Colonic mucosa (tissue), 4 donors: Measurements from ENCODE around the gene THADA. TPM values are rescaled to one million over a fixed set of nuclear protein-coding genes. Genes with fewer than 3 reads are reported as not detected.

Experiments
- DNase-seq: peaks from one replicate; pipeline ENCODE4 v3.0.0-alpha.2; 2020
- H3K27ac ChIP-seq: fragments of 200-600 bp; one replicate; pipeline ENCODE4 v1.8.0; 2021
- H3K27me3 ChIP-seq: fragments of 200-600 bp; one replicate; pipeline ENCODE4 v1.8.0; 2021
- H3K36me3 ChIP-seq: fragments of 200-600 bp; one replicate; pipeline ENCODE4 v1.8.0; 2021
- H3K4me1 ChIP-seq: fragments of 200-600 bp; one replicate; pipeline ENCODE4 v1.8.0; 2021; ENCODE audit warnings: mild to moderate bottlenecking
- H3K4me3 ChIP-seq: fragments of 200-600 bp; one replicate; pipeline ENCODE4 v1.8.0; 2021
- H3K9ac ChIP-seq, 2 donors: one replicate each; pipeline ENCODE4 v1.7.0; 2013; ENCODE audit warnings: control low read depth in 2 of 2, low read depth in 2 of 2, low read length in 2 of 2
- H3K9me3 ChIP-seq: fragments of 200-600 bp; one replicate; pipeline ENCODE4 v1.8.0; 2021
- intact Hi-C: fragments of 100-400 bp; cut with DNase I; formaldehyde crosslinking; loops from one replicate; pipeline ENCODE4 v1.14.1; 2022
- total RNA-seq, 2 donors: library from RNA; stranded (reverse); fragmentation: NEBNext Ultra II Directional in 1 of 2; extraction: Animal tissue kit (Norgen Biotek cat#: 25700) in 1 of 2; gene quantifications; one replicate each; pipeline ENCODE4 v1.2.1, GENCODE V29; 2021
- TF ChIP-seq, protein P1 (sequence below): fragments of 200-600 bp; IDR thresholded peaks from one replicate; pipeline ENCODE4 v1.8.0; 2022; ENCODE audit warnings: antibody characterized with exemption, mild to moderate bottlenecking
- donor health status: healthy.
- donor health status: DM: no; HTN: no; CAD: no.
- donor health status: DM: no; HTN: no; CAD: no.

THADA gene
- total RNA-seq, 2 donors from 2014 or later = 14.6 to 31.4 TPM

DNA sequence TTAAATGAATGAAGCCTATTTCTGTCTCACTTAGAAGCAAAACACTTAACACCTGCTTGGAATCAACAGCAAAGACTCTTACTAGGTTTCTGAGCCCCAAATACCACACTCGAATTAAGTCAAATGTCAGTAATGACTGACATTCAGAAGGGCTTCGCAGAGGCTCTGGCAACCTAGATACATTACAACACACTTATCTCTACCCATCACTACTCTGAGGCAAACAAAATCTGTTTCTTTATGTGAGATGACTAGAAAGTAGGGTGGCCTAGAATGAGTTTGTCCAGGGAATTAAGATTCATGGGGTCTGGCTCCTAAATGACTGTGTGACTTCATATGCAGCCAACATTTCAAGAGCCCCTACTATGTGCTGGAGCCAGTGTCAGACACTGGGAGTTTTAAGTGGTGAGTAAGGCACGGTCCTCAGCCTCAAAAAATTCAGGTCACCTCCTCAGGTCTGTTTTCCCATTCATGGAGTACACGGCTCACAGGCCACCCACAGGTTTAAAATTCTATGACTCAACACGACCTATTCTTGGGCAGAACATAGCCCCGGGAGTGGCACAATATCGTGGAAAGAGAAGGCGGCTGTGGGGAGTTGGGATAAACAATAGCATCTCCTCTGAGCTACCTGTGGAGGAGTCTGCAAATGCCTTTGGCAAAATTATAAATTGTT, 219.2 kb downstream of the THADA start:
- intact Hi-C loops = no loop called here
- Histone ChIP-seq H3K27me3 (no peaks in the 10 kb centered on the region), H3K9me3 (no peaks in the 10 kb centered on the region), H3K27ac (no peak overlapping the region), H3K4me1 (no peaks in the 10 kb centered on the region), H3K4me3 (no peak overlapping the region), H3K36me3 (no peaks in the 10 kb centered on the region), H3K9ac (no peak overlapping the region)
- TF ChIP-seq, protein P1, sequence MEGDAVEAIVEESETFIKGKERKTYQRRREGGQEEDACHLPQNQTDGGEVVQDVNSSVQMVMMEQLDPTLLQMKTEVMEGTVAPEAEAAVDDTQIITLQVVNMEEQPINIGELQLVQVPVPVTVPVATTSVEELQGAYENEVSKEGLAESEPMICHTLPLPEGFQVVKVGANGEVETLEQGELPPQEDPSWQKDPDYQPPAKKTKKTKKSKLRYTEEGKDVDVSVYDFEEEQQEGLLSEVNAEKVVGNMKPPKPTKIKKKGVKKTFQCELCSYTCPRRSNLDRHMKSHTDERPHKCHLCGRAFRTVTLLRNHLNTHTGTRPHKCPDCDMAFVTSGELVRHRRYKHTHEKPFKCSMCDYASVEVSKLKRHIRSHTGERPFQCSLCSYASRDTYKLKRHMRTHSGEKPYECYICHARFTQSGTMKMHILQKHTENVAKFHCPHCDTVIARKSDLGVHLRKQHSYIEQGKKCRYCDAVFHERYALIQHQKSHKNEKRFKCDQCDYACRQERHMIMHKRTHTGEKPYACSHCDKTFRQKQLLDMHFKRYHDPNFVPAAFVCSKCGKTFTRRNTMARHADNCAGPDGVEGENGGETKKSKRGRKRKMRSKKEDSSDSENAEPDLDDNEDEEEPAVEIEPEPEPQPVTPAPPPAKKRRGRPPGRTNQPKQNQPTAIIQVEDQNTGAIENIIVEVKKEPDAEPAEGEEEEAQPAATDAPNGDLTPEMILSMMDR = no peak
- no peak for DNase-seq

DNA sequence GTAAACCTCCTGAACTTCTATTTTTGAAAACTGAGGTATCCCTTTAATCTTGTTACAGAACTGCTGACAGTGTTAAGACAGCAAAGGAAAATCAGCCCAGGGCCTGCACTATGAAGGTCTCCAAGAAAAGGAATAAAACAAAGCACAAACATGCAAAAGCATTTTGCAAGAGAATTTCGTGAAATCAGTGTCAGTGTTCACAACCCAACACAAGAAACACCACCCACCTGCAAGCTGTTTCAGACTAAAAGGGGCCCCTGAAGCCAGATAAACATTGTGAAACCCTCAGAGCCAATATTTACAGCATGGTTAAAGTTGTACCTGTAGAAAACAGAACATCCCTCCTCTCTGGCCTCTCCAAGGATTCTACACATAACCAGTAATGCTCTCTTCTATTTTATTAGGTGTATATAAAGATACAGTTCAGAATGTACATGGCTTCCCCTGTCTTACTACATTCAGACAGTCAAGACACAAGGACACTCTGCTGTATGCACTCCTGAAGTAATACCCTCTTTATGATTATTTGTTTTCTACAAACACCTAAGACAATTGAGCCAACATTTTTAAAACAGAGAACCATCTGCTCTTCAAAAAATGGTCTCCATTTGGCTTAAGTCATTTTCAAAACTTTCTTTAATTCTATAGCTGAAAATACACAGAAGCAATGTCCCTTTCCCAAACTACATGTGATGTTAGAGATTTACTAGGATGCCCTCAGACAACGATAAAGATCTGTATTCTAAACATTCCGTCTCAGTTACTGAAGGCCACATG, 219.9 kb downstream of the THADA start:
- Histone ChIP-seq H3K27ac (no peak overlapping the region), H3K4me3 (no peak overlapping the region), H3K27me3 (no peaks in the 10 kb centered on the region), H3K36me3 (no peaks in the 10 kb centered on the region), H3K4me1 (no peaks in the 10 kb centered on the region), H3K9ac (no peak overlapping the region), H3K9me3 (no peaks in the 10 kb centered on the region)
- intact Hi-C loops = no loop called here
- TF ChIP-seq, protein P1 = no peak
- no peak for DNase-seq

DNA sequence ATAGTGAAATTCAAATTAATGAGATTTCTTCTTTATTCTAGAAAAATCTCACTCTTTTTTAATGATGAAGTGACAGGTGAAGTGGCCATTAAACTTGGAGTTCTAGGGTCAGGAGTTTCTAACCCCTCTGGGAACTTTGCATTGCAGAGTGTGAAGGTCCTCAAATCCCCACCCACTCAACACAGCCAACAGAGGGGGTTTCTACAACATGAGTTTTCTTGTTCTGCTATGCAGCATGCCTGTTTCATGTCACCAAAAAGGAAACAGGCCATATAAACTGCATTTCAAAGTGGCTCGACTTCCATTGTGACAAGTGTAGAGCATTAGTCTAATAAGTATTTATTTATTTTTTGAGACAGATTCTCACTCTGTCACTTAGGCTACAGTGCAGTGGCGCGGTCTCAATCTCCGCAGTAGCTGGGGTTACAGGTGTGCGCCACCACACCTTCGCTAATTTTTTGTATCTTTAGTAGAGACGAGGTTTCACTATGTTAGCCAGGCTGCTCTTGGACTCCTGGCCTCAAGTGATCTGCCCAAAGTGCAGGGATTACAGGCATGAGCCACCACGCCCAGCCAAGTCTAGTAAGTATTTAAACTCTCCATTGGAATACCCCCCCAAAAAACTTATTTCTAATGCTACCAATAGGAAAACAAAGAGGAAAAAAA, 223.3 kb downstream of the THADA start:
- TF ChIP-seq, protein P1 = no peak
- DNase-seq = no peak
- peaks cover 9% of the 10 kb centered on the region for H3K4me1 ChIP-seq
- H3K27ac ChIP-seq = no peak overlapping the region
- no peaks in the 10 kb centered on the region for H3K27me3 ChIP-seq
- H3K9ac ChIP-seq = no peak overlapping the region
- intact Hi-C loops = no loop called here
- no peak overlapping the region for H3K4me3 ChIP-seq
- no peaks in the 10 kb centered on the region for H3K36me3 ChIP-seq
- no peaks in the 10 kb centered on the region for H3K9me3 ChIP-seq

DNA sequence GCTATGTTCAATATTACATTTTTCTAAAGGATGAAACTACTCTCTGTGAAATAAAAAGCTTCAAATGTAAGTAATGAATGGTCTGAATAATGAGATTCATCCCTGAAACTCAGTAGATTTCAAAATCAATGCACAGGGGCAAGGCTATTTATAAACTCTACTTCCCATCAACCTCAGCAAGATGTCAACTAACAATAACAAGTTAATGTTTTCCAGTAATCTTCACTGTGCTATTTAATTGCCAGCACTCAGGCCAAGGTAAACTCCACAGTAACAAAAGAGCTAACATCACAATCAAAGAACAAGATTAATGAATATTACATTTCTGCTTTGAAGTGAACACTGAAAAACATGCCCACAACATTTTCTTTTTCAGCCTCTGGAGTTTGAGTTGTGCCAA, 225.1 kb downstream of the THADA start:
- H3K4me1 ChIP-seq = peaks cover 9% of the 10 kb centered on the region
- no peak for DNase-seq

DNA sequence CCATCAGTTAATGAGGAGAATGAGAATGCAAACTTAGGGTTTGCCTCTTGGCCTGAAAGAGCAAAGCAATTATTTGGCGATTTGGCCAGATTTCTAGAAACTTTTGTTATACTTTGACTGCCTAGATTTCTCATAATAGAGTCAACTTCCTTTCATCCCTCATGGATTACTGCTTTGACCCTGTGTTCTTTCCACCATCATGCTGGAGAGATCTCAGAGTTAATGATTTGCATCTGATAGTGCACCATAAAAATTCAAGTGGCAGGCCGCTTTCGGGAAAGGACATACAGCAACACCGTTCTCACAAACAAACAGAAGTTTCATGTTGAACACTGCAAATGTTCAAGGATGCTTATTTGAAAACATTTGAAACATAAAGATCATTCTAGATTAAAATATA, 225.7 kb downstream of the THADA start:
- Histone ChIP-seq H3K4me1 (peaks cover 9% of the 10 kb centered on the region), H3K27me3 (no peaks in the 10 kb centered on the region), H3K36me3 (no peaks in the 10 kb centered on the region), H3K27ac (peak overlapping the region; percentile 55), H3K9ac (no peak overlapping the region), H3K4me3 (no peak overlapping the region), H3K9me3 (no peaks in the 10 kb centered on the region)
- TF ChIP-seq, protein P1 = no peak
- intact Hi-C loops = no loop called here
- peak; percentile 61 for DNase-seq

More for the DNA sequence above, 225.1 kb downstream of the THADA start:
- Histone ChIP-seq H3K36me3 (no peaks in the 10 kb centered on the region), H3K27ac (peak overlapping the region; percentile 55), H3K27me3 (no peaks in the 10 kb centered on the region), H3K4me3 (no peak overlapping the region), H3K9ac (peak overlapping the region in 1 of 2 donors; percentile 32), H3K9me3 (no peaks in the 10 kb centered on the region)
- TF ChIP-seq, protein P1 = no peak
- intact Hi-C loops = no loop called here
